NCI-H2171 treated with DMSO at 0.1 percent for 48 hours (cell line): ENCODE results near the gene NMNAT3.

ENCODE experiments used
- DNase-seq: peaks from one replicate; lab custom pipeline; 2025; lab: John Stamatoyannopoulos, UW

NMNAT3 gene

DNA sequence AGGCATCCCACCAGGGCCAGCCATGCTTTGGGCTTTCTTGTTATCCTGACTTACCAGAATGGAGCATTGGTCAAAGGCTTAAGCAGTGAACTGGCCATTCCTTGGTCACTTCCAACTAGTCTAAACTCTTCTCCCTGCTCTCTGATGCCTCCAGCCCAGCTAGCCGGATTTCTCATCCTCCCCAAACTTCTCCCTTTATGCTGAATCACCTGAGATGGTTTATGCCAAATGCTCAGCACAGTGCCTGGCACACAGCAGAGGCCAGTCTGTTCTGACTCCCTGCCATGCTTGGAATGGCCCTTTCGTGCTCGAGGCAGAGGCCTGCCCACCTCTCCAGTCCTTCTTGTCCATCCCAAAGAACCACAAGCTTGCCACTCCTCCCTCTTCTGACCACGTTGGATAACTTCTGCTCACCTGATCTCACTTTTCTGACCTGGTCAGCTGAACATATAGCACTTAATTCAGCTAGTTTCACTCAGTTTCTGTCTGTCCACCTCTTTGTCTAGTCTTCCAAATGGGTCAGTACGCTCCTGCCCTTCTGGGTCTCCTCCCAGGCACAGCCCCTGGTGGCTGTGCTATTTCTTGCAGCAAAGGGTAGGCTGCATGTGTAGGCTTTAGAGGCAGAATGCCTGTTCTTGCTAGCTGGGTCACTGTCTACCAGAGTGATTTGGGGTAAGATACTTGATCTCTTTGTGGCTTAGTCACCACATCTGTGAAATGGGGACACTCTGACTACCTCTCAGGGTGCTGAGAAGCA, 136.1 kb downstream of the NMNAT3 start:
- DNase-seq, result no peak

DNA sequence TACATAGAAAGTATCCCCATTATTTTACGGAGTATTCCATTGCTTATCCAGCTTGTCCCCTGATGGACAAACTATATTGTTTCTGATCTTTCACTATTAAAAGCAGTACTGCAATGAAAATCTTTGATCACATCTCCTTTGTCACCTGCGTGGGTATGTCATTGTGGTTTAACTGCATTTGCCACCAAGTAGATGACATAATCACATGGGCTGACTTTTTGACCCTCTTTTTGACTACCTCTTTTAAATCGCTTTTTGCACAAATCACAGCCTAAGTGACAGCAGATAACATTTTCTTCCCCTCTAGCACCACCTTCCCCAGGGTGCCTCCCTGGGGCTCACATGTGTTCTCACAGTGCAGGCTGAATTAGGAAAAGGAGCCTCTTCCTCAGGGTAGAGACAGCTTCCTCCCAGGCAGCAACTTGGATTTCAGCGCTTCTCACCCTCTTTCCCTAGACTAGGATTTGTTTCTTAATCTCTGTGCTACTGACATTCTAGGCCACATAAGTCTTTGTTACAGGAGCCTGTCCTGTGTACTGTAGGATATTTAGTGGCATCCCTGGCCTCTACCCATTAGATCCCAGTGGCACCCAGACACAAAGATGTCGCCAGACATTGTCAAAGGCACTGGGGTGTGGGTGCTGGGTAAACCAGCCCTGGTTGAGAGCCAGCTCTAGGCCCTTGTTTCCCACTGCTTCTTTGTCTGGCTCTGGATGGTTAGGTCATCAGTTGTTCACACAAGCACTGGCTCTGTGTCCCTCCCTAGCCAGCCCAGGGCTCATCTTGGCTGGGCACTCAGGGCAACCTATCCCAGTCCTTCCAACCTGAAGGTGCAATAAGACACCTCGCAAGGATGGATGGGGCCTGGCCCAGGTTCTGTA, 136.9 kb downstream of the NMNAT3 start:
- peak; percentile 63 for DNase-seq

DNA sequence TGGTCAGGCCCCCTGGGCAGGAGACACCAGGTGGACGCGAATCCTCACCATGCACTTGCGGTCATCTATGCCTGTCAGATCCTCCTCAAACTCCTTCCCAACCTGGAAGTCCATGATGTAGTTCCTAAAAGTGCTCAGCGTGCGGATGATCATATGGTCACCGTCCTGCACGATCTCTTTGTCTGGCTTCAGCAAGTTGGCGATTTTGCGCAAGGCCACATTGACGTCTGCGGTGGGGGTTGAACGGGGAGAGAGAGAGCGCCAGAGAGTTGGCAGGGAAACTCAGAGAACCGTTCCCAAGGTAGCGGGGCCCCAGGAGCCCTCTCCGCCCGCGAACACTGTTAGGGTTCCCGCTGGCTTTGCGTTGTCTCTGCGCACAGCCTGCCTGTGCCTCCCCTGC, 139.0 kb downstream of the NMNAT3 start:
- DNase-seq, result no peak

DNA sequence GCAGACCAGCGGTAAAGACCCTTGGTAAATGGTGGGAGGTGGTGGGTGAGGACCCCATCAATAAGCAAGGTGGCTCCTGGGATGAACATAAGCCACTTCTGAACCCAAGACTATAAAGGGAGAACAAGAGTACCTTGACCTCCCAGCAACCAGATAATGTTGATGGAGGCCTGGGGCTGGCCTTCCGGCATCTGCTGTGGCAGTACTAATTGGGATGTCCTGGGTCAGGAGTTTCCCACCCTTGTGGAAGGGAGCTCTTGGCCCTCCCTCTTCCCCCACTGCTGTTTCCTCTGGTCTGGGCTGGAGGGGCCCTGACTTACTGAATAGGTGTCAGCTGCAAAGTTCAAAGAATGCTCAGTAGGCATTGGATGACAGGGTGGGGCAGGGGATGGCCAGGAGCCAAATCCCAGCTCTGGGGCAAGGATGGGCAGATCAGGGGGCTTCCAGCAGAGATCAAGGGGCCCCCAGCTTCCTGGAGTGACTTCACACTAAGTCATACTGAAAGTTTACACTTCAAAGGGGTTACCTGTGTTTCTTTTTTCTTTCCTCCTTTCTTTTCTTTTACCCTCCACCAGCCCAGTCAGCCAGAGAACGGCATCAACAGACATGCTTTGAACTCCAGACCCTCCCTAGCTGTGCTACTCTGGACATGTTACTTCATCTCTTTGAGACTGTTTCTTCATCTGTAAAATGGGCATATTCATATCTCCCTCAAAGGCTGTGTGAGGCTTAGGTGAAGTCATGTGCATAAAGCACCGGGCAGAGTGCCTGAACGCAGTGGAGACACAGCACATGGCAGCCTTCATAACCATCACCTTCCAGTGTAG, 139.8 kb downstream of the NMNAT3 start:
- DNase-seq, result no peak

DNA sequence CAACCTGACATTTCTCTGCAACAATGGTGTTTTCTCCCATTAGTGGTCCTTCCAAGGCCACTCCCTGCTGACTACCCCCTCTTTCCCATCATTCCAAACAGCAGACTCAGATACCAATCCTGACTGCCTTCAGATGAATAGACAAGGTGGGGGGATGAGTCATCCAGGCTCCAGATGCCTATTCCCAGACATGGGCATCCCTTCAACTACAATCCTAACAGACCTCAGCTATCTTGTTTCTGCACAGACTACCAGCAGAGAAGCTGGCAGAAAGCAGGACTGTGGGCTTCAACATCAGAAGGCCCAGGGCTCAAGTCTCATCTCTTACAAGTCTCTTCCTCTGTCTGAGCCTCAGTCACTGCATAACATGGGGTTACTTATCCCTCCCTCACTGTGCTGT, 140.4 kb downstream of the NMNAT3 start:
- peak; percentile 74 for DNase-seq

DNA sequence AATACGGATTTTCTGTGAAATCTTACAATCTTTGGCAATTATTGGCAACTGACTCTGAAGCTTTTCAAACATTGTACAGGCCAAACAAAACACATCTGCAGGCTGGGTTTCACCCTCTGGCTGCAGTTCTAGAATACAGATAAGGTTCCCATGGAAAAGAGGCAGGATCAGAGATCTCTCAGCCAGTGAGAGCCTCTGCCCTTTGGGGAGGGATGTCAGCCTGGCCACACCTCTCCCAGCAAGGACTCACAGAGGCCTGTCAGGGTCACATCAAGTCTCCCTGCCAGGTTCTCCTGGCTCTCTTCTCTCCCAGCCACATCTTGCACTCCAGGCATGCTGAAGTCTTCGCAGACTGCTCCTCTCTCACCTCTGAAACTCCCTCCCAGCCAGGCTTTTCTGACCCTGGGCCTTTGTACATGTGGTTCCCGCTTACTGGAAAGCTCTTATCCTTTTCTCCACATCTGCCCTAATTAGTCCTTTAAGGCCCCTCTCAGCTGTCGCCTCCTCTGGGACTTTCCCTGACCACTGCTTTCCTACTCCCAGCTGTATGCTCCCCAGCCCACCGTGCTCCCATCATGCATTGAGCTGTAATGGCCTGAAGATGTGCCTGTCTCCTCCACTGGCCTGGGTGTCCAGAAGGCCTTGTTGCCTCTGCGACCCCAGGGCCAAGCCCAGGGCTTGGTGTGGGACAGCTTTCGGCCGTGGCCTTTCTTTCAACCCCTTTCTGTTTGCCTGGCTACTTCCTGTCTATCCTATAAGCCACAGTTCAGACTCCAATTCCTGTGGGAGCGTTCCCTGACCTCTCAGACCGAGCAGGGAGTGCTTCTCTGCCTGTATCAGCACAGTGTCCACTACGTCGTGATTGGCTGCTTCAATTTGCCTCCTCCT, 142.5 kb downstream of the NMNAT3 start:
- peak; percentile 62 for DNase-seq

DNA sequence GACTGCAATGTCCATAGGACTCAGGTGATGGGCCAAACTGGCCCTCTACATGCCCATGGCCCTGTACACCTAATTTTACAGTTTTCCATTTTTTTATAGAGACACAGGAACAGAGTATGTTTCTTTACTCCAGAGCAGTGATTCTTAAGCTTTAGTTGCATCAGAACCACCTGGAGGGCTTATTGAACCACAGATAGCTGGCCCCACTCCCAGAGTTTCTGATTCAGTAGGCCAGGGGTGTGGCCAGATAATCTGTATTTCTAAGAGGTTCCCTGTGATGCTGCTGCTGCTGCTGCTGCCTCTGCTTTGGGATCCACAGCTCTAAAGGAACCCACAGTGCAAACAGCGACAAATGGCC, 143.3 kb downstream of the NMNAT3 start:
- peak; percentile 86 for DNase-seq

DNA sequence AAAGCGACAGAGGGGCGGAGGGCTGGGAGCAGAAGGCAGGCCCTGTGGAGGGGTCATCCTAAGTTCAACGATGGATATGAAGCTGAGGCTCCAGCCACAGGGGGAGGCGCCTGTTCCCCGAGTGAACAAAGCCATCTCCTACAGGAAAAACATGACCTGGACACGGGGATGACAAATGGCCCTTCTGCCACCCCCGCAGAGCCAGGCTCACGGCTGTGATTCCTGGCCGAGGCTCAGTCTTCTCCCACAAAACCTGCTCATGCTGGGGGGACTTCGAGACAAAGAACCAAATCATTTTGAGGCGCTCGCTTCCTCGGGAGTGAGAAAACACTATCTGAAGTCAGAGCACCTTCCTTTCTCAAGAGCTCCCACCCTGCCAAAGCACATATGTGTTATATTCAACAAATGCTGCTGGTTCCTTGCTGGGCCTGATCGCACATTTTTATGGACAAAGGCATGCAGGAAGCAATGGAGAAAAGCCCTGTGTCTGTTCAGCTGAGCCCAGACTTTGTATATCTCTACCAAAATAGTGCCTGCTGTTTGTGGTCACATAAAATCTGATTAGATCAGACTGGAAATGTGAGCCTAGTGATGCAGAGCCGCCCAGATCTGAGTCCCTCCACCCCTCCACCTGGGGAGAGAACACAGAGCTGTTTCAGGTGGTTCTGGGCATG, 143.9 kb downstream of the NMNAT3 start:
- DNase-seq, result peak; percentile 87

DNA sequence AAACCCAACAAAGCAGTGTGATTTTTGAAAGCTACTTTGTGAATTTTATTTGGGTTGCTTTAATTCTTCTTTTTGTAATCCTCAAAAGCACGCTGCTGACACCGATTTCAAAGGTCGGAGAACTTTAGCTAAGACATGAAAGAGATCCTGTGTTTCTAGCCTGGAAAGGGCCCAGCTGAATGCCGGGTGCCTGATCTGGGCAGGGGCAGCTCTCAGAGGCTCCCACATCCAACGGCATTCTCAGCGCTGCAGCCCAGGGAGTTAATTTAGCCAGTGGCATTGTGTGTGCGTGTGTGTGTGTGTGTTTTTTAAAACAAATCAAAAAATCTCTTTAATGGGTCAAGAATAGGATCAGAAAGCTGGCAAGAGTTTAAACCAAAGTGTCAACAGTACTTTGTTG, 144.8 kb downstream of the NMNAT3 start:
- no peak for DNase-seq

DNA sequence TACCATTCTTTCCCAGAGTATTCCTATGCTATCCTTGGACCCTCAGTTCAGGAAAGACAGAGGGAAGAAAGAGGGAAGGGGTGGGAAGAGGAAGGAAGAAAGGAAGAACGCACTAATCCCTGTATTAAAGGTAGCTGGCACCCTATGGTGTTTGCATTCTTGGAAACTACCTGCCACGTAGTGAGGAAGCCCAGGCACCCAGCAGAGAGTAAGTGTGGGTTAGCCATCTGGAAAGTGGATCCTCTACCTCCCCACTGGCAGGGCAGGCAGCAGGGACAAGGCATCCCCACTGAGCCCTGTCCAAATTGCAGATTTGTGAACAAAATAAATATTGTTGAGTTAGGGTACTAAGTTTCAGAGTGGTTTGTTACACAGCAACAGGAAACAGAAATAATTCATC, 147.1 kb downstream of the NMNAT3 start:
- peak; percentile 32 for DNase-seq

DNA sequence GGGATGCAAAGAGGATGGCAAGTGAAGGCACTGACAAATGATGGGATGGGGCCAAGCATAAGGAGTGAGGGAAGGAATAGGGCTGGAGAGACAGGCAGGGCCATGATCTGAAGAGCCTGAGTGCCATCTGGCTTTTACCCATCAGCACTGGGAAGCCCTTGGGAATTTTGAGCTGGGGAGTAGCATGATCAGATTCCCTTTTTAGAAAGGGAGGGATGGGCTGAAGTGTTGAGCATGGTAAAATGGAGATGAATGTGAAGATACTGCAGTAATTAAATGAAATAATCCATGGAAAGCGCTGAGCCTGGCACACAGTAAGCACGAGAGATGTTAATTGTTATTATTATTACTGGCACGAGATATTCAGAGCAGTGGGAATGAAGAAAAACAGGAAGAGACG, 148.1 kb downstream of the NMNAT3 start:
- peak; percentile 99 for DNase-seq

DNA sequence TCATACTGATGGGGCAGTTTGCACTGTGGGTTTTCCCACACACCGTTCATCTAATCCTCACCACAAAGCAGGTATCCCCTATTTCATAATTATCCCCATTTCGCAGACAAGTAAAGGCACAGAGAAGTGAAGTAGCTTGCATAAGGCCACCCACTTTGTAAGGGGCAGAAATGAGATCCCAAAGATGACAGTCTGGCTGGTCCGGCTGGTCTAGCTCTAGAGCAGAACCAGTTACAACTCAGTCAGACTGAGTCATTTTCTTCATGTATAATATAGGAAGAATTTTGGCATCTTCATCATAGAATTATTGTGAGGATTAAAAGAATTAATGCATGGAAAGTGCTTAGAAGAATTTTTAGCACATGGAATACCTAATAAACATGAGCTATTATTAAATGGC, 148.8 kb downstream of the NMNAT3 start:
- no peak for DNase-seq

DNA sequence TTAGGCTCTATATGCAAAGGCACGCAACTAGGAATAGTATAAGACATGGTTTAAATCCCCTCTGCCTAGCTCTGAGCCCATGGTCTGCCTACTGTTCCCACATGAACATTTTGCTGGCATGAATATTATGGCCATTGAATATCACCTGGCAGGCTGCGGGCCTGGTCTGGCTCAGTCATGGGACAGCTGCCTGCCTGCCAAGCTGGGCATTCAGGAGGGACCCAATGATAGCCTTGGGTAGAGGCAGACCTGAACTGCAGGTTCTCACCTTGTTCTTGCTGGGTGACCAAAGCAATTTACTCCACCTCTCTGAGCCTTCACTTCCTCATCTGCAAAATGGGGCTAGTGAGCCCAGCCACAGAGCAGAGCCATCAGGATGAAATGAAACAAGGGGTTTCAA, 149.5 kb downstream of the NMNAT3 start:
- no peak for DNase-seq

DNA sequence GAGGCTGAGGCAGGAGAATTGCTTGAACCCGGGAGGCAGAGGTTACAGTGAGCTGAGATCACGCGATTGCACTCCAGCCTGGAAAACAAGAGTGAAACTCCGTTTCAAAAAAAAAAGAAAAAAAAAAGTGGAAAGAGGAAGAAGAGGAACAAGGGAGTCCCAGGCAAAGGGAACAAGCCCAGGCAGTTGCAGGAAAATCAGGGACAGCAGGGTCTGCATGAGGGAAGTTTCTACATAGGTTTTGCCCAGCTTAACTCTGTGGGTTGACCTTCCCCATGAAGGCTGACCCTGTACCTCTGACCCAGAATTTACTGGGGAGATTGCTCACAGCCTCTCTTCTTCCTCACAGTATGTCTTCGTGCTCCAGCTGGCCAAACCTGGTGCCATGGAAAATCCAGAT, 150.5 kb downstream of the NMNAT3 start:
- DNase-seq, result no peak

DNA sequence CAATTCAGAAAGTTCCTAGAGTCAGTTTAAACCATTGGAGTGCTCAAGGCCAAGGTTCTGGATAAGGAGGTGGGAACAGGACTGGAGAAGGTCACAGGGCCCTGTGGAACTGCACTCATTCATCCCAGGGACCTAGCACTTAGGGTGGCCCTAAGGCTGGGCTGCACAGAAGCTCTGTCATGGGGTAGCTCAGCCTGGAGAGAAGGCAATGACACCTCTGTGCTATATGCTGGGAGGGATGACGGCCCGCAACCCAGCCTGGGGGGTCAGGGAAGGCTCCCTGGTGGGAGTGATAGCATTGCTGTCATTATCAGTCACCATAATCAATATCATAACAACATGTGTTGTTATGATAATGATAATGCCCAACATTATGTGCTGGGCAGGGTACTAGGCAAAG, 151.6 kb downstream of the NMNAT3 start:
- DNase-seq, result no peak

DNA sequence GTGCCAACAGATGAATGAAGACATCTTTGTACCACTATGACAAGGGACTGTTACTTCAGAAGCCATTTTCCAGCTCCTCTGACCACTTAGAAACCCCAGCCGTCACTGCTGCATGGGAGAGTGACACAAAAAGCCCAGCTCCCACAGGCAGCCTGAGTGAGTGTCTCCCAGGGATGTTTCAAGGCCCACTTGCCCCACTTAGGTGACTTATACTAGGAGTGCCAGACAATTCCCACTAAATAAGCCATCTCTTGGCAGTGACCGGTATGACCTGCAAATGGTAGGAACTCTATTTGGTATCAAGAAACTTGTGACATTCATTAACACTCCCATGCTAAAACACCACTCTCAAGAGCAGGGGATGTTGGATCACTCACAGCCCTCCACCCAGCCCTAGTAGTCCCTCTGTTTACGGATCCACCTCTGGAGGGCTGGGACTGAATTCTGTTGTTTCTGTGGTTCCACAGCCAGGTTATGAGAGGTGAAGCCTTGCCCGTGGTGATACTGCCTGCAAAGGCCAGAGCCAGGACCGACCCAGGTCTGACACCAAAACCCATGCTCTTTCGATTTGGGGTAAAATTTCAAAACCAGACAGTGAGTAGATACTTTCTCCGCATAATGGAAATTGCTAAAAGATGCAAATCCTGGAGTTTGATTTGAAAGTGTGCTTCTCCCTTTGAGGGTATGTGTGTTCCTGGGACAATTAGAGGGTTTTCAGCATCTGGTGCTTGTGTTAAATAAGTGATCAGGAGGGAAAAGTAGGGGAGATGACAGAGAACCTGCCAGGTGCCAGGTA, 152.7 kb downstream of the NMNAT3 start:
- DNase-seq, result no peak

DNA sequence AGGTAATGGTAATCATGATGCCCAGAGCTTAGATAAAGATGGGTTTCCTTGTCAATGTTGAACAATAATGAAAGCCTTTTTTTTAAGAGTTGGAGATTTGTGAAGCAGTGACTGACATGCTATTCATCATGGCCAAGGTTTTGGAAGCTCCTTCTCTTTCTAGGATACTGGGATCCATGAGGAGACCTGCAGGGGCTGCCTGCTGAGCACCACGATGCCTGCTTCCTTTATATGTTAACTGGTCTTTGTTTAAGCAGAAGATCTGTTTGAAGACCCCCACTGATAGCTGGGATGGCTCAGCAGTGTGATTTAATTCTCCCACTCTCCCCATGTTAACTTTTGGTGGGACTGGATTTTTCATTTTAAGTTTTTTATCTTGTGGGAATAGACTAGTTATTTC, 154.1 kb downstream of the NMNAT3 start:
- DNase-seq, result no peak

DNA sequence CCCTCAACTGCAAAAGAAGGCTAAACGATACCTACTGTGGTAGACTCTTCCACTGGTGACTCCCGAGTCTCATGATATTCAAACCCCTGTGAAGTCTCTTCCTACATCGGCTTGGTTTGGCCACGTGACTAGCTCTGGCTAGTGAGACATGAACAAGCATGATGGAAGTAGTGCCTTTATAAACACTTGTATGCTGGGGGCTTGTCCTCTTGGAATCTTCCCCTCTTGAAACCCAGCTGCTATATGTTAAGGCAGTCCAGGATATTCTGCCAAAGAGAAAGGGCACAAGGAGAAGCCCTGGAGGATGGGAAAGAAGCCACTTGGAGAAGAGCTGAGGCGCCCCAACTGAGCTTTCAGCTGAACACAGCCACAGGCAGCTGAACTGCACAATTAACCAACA, 154.6 kb downstream of the NMNAT3 start:
- DNase-seq, result no peak

DNA sequence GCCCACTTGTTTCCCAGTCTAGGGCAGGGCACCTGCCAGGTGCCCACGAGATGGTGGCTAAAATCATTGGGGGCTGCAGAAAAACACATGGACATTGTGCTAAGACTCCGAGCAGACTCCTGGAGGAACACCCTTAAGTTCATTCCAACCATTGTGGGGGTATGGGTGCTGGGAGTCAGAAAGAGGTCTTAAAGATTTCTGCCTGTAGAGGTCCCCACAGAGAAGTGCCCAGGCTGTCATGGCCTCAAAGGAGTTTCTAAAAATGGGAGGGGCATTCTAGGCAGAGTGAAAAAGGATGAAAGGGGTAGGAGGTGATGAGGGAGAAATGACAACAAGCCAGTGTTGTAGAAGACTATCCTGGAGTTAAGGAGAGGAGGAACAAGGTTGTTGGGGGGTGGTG, 155.4 kb downstream of the NMNAT3 start:
- DNase-seq, result peak; percentile 20

DNA sequence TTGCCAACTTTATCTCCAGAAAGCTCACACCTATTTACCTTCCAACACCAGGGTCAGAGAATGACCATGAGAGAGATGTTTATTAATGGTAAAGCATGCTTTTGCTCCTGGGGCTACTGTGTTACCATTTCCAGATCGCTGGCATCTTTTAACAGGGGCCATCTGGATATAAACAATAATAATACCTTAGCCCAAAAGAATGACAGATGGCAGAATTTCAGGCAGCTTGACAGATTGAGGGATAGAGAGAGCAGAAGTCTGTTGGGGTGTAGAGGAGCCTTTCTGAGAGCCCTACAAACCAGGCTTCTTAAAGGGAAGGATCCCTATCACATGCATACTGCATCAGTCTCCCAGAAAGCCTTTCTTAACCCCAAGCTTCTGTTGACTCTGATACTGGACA, 156.0 kb downstream of the NMNAT3 start:
- peak; percentile 98 for DNase-seq
